Spleen (tissue), 11 donors: ENCODE results near the gene TDRD7. TPM values are rescaled to one million over a fixed set of nuclear protein-coding genes. Genes with fewer than 3 reads are reported as not detected.

Source experiments
- DNase-seq: peaks from one replicate; pipeline ENCODE4 v3.0.0-alpha.2; 2020
- H3K27ac ChIP-seq, 8 donors: fragments of 200-600 bp; sonication (generic) in 7 of 8; 1 replicate in 4 of 8; 2 replicates in 4 of 8; pipeline versions ENCODE4 v1.5.0 to v1.8.0; 2016 to 2021; ENCODE audit warnings: inconsistent platforms in 4 of 8, mild to moderate bottlenecking in 4 of 8, moderate library complexity in 1 of 8
- H3K27me3 ChIP-seq, 7 donors: fragments of 200-600 bp; sonication (generic) in 6 of 7; replicated peaks in 1 of 7; 1 replicate in 4 of 7; 2 replicates in 3 of 7; pipeline versions ENCODE4 v1.5.0 to v1.8.0; 2016 to 2021; ENCODE audit warnings: inconsistent platforms in 3 of 7, mild to moderate bottlenecking in 1 of 7
- H3K36me3 ChIP-seq, 6 donors: fragments of 200-600 bp; sonication (generic) in 5 of 6; 1 replicate in 4 of 6; 2 replicates in 2 of 6; pipeline versions ENCODE4 v1.5.0 to v1.8.0; 2016 to 2021; ENCODE audit warnings: inconsistent platforms in 2 of 6
- H3K4me1 ChIP-seq, 6 donors: fragments of 200-600 bp; sonication (generic) in 5 of 6; 1 replicate in 3 of 6; 2 replicates in 3 of 6; pipeline versions ENCODE4 v1.5.0 to v1.8.0; 2016 to 2021; ENCODE audit warnings: inconsistent platforms in 3 of 6
- H3K4me3 ChIP-seq, 8 donors: fragments of 200-600 bp; sonication (generic) in 7 of 8; 1 replicate in 4 of 8; 2 replicates in 4 of 8; pipeline versions ENCODE4 v1.5.0 to v1.8.0; 2016 to 2021; ENCODE audit warnings: inconsistent platforms in 4 of 8, mild to moderate bottlenecking in 4 of 8, moderate library complexity in 2 of 8
- H3K9me3 ChIP-seq, 8 donors: fragments of 200-600 bp; sonication (generic) in 7 of 8; 1 replicate in 4 of 8; 2 replicates in 4 of 8; pipeline versions ENCODE4 v1.5.0 to v1.8.0; 2016 to 2021; ENCODE audit warnings: inconsistent platforms in 4 of 8
- CTCF ChIP-seq, 11 experiments: fragments of 200-600 bp in 7 of 11; fragments of 450-650 bp in 4 of 11; sonication (generic) in 4 of 11; IDR thresholded peaks in 8 of 11; conservative IDR thresholded peaks in 3 of 11; 1 replicate in 7 of 11; 2 replicates in 4 of 11; pipeline versions ENCODE4 v1.4.0 to v1.8.0; 2016 to 2021; ENCODE audit warnings: antibody characterized with exemption in 11 of 11, inconsistent platforms in 4 of 11, mild to moderate bottlenecking in 1 of 11
- POLR2A ChIP-seq, 3 donors: fragments of 450-650 bp; IDR thresholded peaks; one replicate each; pipeline ENCODE4 v1.5.1; 2017; ENCODE audit warnings: antibody characterized with exemption in 3 of 3, mild to moderate bottlenecking in 1 of 3
- POLR2AphosphoS5 ChIP-seq, 3 donors: sonication (generic); formaldehyde crosslinking; IDR thresholded peaks; one replicate each; pipeline ENCODE4 v1.5.1; 2017; ENCODE audit warnings: antibody characterized with exemption in 3 of 3
- whole genome bisulfite sequencing, 5 donors: extraction: QIAGEN DNeasy Blood & Tissue Kit in 3 of 5; methylation state at CpG; one replicate each; pipeline versions ENCODE4 v1.1.5 to v1.1.7; 2013 to 2018; 5-methylcytosine and 5-hydroxymethylcytosine counted together
- intact Hi-C: fragments of 100-400 bp; cut with DNase I; formaldehyde crosslinking; loops from one replicate; pipeline ENCODE4 v1.15.0; 2023; ENCODE audit warnings: low total_unique reads
- polyA plus RNA-seq, 3 donors: library from polyadenylated mRNA; stranded (reverse); fragments of 200-250 nt; gene quantifications; one replicate each; pipeline ENCODE4 v1.2.1, GENCODE V29; 2013
- total RNA-seq, 7 donors: library from RNA; depleted of rRNA in 3 of 7; stranded (reverse); fragments of >200 nt in 3 of 7; fragmentation: NEBNext Ultra II Directional in 4 of 7; extraction: Animal tissue kit (Norgen Biotek cat#: 25700) in 4 of 7; gene quantifications; one replicate each; pipeline versions ENCODE4 v1.1.0 to v1.2.1, GENCODE V29; 2016 to 2021
- donor health status: healthy with polysubstance abuse.
- donor health status: DM: no; HTN: no; CAD: no; lungs with moderate emphysema.
- donor health status: DM: no; HTN: no; CAD: no.
- donor health status: Bipolar disorder and iron deficiency.
- donor health status: healthy.
- donor health status: DM: no; HTN: no; CAD: no.
- donor health status: DM: yes; HTN: yes; CAD: no.

Gene TDRD7
- total and polyA plus RNA-seq, 10 donors = 6.4 to 18.7 (median 15.3) TPM

- Histone ChIP-seq H3K9me3 (no peaks in the 10 kb centered on the region), H3K27ac (no peak overlapping the region), H3K4me3 (no peak overlapping the region), H3K4me1 (peaks cover 10 to 79% (median 25%) of the 10 kb centered on the region in 6 donors), H3K36me3 (no peaks in the 10 kb centered on the region), H3K27me3 (no peaks in the 10 kb centered on the region)
- WGBS, 5 donors = 67 to 80% (median 72%) methylated on average over 2 of the region's 2 CpGs
- intact Hi-C loops = no loop called here
- TF ChIP-seq POLR2AphosphoS5 (IDR thresholded peaks at IDR 0.05) (no peak), POLR2A (IDR thresholded peaks at IDR 0.05) (no peak), CTCF (IDR thresholded peaks at IDR 0.05 in 8 of 11, conservative IDR thresholded peaks at IDR 0.05 in 3 of 11) (no peak)
- no peak for DNase-seq
Observed at GRCh38 chr9:97415146-97415545, 3.2 kb downstream of the TDRD7 start.

GRCh38 chr9:97418880-97419279, 7.0 kb downstream of the TDRD7 start:
- intact Hi-C loops = no loop called here
- no peaks in the 10 kb centered on the region for H3K36me3 ChIP-seq

GRCh38 chr9:97419309-97419867, 7.5 kb downstream of the TDRD7 start:
- intact Hi-C loops = no loop called here

More at GRCh38 chr9:97418880-97419279, 7.0 kb downstream of the TDRD7 start:
- Histone ChIP-seq H3K4me1 (peaks cover 0 to 57% (median 9%) of the 10 kb centered on the region in 6 donors), H3K4me3 (no peak overlapping the region), H3K27ac (no peak overlapping the region), H3K27me3 (no peaks in the 10 kb centered on the region), H3K9me3 (peaks cover 0 to 17% (median 10%) of the 10 kb centered on the region in 8 donors)
- WGBS, 5 donors = 88 to 93% (median 92%) methylated on average over 3 of the region's 3 CpGs
- DNase-seq = no peak
- TF ChIP-seq POLR2AphosphoS5 (IDR thresholded peaks at IDR 0.05) = no peak

GRCh38 chr9:97425336-97425972, 13.6 kb downstream of the TDRD7 start:
- Histone ChIP-seq H3K36me3 (peaks cover 0 to 27% (median 20%) of the 10 kb centered on the region in 6 donors), H3K4me1 (no peaks in the 10 kb centered on the region), H3K27me3 (no peaks in the 10 kb centered on the region), H3K27ac (no peak overlapping the region), H3K4me3 (no peak overlapping the region), H3K9me3 (peaks cover 0 to 17% (median 10%) of the 10 kb centered on the region in 8 donors)
- no peak for DNase-seq
- intact Hi-C loops = no loop called here
- no peak for TF ChIP-seq POLR2AphosphoS5 (IDR thresholded peaks at IDR 0.05)
- TF ChIP-seq POLR2A (IDR thresholded peaks at IDR 0.05) = no peak
- TF ChIP-seq CTCF (IDR thresholded peaks at IDR 0.05 in 8 of 11, conservative IDR thresholded peaks at IDR 0.05 in 3 of 11) = no peak
- WGBS, 5 donors = 84 to 96% (median 88%) methylated on average over 4 of the region's 4 CpGs

More at GRCh38 chr9:97419309-97419867, 7.5 kb downstream of the TDRD7 start:
- no peak for DNase-seq
- WGBS, 5 donors = 67 to 77% (median 71%) methylated on average over 2 of the region's 2 CpGs
- no peak overlapping the region for H3K4me3 ChIP-seq
- no peaks in the 10 kb centered on the region for H3K36me3 ChIP-seq
- peaks cover 0 to 17% (median 10%) of the 10 kb centered on the region in 8 donors for H3K9me3 ChIP-seq
- TF ChIP-seq POLR2A (IDR thresholded peaks at IDR 0.05) = no peak
- no peak for TF ChIP-seq CTCF (IDR thresholded peaks at IDR 0.05 in 8 of 11, conservative IDR thresholded peaks at IDR 0.05 in 3 of 11)
- no peak for TF ChIP-seq POLR2AphosphoS5 (IDR thresholded peaks at IDR 0.05)
- peaks cover 0 to 52% (median 6%) of the 10 kb centered on the region in 6 donors for H3K4me1 ChIP-seq
- H3K27me3 ChIP-seq = no peaks in the 10 kb centered on the region
- no peak overlapping the region for H3K27ac ChIP-seq
